Calu3 (cell line): ENCODE results near the gene UST. TPM values are rescaled to one million over a fixed set of nuclear protein-coding genes. Genes with fewer than 3 reads are reported as not detected.

Experiments used
- BruUV-seq: library from RNA; stranded (reverse); fragments of 400-500 nt; replicated peaks from 2 replicates; lab custom pipeline; 2021; lab: Mats Ljungman, UMichigan
- CTCF ChIA-PET: fragments of 300-600 bp; sonication (Branson Sonifier 250); formaldehyde crosslinking; loops from one replicate; lab custom pipeline; 2022; ENCODE audit warnings: antibody characterized with exemption; lab: Charles Lee
- DNase-seq: peaks from one replicate; pipeline ENCODE4 v3.0.0; 2022
- H3K27ac Mint-ChIP-seq: one replicate; pipeline ENCODE4 v1.8.0; 2022; ENCODE audit warnings: mixed read lengths; ENCODE audit not compliant: unreplicated experiment
- H3K27me3 Mint-ChIP-seq: one replicate; pipeline ENCODE4 v1.8.0; 2022; ENCODE audit warnings: mixed read lengths; ENCODE audit not compliant: unreplicated experiment
- H3K36me3 Mint-ChIP-seq: one replicate; pipeline ENCODE4 v1.8.0; 2022; ENCODE audit warnings: mild to moderate bottlenecking, moderate library complexity, mixed read lengths; ENCODE audit not compliant: insufficient read depth, unreplicated experiment
- H3K4me1 Mint-ChIP-seq: one replicate; pipeline ENCODE4 v1.8.0; 2022; ENCODE audit warnings: mild to moderate bottlenecking, low read depth, mixed read lengths; ENCODE audit not compliant: unreplicated experiment
- H3K4me3 Mint-ChIP-seq: one replicate; pipeline ENCODE4 v1.8.0; 2022; ENCODE audit warnings: mild to moderate bottlenecking, low read depth, moderate library complexity, mixed read lengths; ENCODE audit not compliant: unreplicated experiment
- H3K9me3 Mint-ChIP-seq: one replicate; pipeline ENCODE4 v1.8.0; 2022; ENCODE audit warnings: low read depth, mixed read lengths; ENCODE audit not compliant: unreplicated experiment
- CTCF ChIP-seq: fragments of 200-600 bp; IDR thresholded peaks from one replicate; pipeline ENCODE4 v1.8.0; 2022; ENCODE audit warnings: antibody characterized with exemption; ENCODE audit not compliant: unreplicated experiment
- intact Hi-C: fragments of 100-400 bp; cut with micrococcal nuclease; formaldehyde crosslinking; loops from one replicate; pipeline ENCODE4 v1.10.0; 2022; ENCODE audit not compliant: unreplicated experiment
- total RNA-seq: library from RNA; stranded (reverse); gene quantifications from 2 replicates; pipeline ENCODE4 v1.2.3, GENCODE V29; 2022

The UST gene
- total RNA-seq, 1 experiment from 2014 or later: 2.4 TPM

GRCh38 chr6:148768646-148769270, 21.9 kb downstream of the UST start:
- Mint-ChIP-seq H3K27me3 (no peaks in the 10 kb centered on the region), H3K27ac (no peak overlapping the region), H3K4me1 (peaks cover 15% of the 10 kb centered on the region), H3K36me3 (no peaks in the 10 kb centered on the region), H3K4me3 (no peak overlapping the region), H3K9me3 (no peaks in the 10 kb centered on the region)
- BruUV-seq: no TSS peak
- CTCF ChIA-PET: no interaction called here
- DNase-seq: no peak
- TF ChIP-seq CTCF: no peak
- intact Hi-C loops: no loop called here

GRCh38 chr6:148769304-148769968, 22.6 kb downstream of the UST start:
- peaks cover 12% of the 10 kb centered on the region for H3K4me1 Mint-ChIP-seq
- H3K4me3 Mint-ChIP-seq: no peak overlapping the region
- no peaks in the 10 kb centered on the region for H3K9me3 Mint-ChIP-seq
- no peak for TF ChIP-seq CTCF
- CTCF ChIA-PET: interaction anchor here (0.7 kb wide), 1 partner anchor 11 kb away, joined by 3 read pairs; no protein-coding TSS in a partner anchor
- no peaks in the 10 kb centered on the region for H3K27me3 Mint-ChIP-seq
- no peak for DNase-seq
- no peaks in the 10 kb centered on the region for H3K36me3 Mint-ChIP-seq
- no peak overlapping the region for H3K27ac Mint-ChIP-seq
- intact Hi-C loops: no loop called here
- BruUV-seq: no TSS peak

- no TSS peak for BruUV-seq
- H3K4me3 Mint-ChIP-seq: no peak overlapping the region
Observed at GRCh38 chr6:148770408-148771211, 23.8 kb downstream of the UST start.

More at GRCh38 chr6:148770408-148771211, 23.8 kb downstream of the UST start:
- intact Hi-C loops: no loop called here
- no peaks in the 10 kb centered on the region for H3K27me3 Mint-ChIP-seq
- CTCF ChIA-PET: interaction anchor here (0.6 to 0.7 kb wide), 2 partner anchors 8 to 12 kb away, joined by 3 read pairs; no protein-coding TSS in a partner anchor
- no peak for TF ChIP-seq CTCF
- no peak overlapping the region for H3K27ac Mint-ChIP-seq
- no peaks in the 10 kb centered on the region for H3K36me3 Mint-ChIP-seq
- H3K4me1 Mint-ChIP-seq: no peaks in the 10 kb centered on the region
- H3K9me3 Mint-ChIP-seq: no peaks in the 10 kb centered on the region
- no peak for DNase-seq
